OCI-LY7 (cell line): ENCODE measurements around the gene CCDC3.

ENCODE experiments used
- CTCF ChIP-seq: fragments of 200-600 bp; sonication (generic); conservative IDR thresholded peaks from 2 replicates; pipeline ENCODE4 v1.5.1; 2014; ENCODE audit warnings: mild to moderate bottlenecking, antibody characterized with exemption, low read length, moderate library complexity, mixed read lengths
- EZH2phosphoT487 ChIP-seq: fragments of 200-600 bp; sonication (generic); IDR thresholded peaks from 2 replicates; pipeline ENCODE4 v1.6.1; 2018; ENCODE audit warnings: low read depth, borderline replicate concordance, mild to moderate bottlenecking, mixed run types, antibody characterized with exemption, low read length, moderate library complexity, mixed read lengths

GRCh38 chr10:12916587-12916986, 84.9 kb downstream of the CCDC3 start:
- no peak for TF ChIP-seq CTCF
- no peak for TF ChIP-seq EZH2phosphoT487
